GM21528 (cell line): ENCODE measurements around the gene SLC10A7.
A peak's percentile ranks its signal among the peaks of the same experiment; 100 is the strongest.

Source experiments
- ATAC-seq: cut with Tn5 transposase; IDR thresholded peaks from one replicate; pipeline ENCODE4 v1.9.1; 2021; ENCODE audit warnings: mild to moderate bottlenecking, moderate library complexity; ENCODE audit not compliant: unreplicated experiment, low FRiP score

SLC10A7 gene, protein sequence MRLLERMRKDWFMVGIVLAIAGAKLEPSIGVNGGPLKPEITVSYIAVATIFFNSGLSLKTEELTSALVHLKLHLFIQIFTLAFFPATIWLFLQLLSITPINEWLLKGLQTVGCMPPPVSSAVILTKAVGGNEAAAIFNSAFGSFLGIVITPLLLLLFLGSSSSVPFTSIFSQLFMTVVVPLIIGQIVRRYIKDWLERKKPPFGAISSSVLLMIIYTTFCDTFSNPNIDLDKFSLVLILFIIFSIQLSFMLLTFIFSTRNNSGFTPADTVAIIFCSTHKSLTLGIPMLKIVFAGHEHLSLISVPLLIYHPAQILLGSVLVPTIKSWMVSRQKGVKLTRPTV

DNA sequence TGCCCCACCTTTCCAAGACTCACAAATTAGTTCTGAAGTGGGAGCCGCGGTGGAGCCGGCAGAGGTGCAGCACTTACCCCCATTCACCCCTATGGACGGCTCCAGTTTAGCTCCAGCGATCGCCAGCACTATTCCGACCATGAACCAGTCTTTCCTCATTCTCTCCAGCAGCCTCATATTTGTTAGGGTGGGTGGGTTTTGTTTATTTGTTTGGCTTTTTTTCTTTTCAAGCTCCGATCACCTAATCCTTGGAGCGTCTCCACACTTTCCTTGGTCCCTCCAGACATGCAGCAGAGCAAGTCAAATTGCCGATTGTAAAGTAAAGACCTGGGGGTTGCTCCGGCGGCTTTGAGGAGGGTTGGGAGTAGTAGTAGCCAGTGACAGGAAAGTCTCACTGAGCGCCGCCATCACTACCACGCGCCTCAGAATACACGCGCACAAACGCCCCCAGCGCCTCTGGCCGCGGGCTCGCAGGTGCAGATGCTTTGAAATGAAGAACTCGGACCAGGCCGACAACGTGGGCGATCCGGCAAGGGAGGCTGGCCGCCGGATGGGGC lies at the start of gene SLC10A7:
Gene SLC10A7 (minus strand): TSS at position 400 of the 557 bp plus-strand sequence. CDS start 223 bp downstream, at position 177.
- ATAC-seq, result peak; percentile 88

DNA sequence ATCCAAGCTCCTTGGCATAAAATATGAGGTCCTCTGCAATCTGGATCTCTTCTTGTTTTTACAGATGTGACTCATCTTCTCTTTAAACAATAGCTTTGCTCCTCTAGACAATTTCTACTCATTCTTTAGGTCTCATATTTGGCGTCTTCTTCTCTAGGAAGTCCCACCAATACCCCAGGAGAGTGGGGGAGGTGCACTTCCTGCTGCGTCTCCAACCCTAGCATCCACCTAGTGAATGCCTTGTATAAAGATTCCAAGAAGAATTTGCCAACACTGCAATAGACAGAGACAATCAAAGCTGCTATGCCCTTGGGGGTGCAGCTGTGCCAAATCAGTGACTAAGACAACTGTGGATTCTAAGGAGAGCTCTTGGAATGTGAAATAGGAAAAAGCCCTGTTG lies 45.7 kb upstream of the SLC10A7 start:
- ATAC-seq, result no peak

DNA sequence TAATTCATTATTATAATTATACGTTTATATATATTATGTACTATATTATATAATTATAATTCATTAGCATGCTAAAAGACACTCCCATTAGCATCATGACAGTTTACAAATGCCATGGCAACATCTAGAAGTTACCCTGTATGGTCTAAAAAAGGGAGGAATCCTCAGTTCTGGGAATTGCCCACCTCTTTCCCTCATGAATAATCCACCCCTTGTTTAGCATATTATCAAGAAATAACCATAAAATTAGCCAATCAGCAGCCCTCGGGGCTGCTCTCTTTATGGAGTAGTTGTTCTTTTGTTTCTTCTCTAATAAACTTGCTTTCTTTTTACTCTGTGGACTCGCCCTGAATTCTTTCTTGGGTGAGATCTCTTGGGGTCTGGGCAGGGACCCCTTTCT lies 42.8 kb upstream of the SLC10A7 start:
- ATAC-seq, result no peak

DNA sequence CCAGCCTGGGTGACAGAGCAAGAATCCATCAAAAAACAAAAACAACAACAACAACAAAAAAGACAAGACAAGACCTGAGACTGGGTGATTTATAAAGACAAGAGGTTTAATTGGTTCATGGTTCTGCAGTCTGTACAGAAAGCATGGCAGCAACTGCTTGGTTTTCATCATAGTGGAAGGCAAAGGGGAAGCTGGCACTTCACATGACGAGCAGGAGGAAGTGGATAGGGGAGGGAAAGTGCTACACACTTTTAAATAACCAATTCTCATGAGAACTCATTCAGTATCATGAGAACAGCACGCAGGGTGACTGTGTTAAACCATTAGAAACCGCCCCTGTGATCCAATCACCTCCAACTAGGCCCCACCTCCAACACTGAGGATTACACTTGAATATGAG lies 28.4 kb upstream of the SLC10A7 start:
- no peak for ATAC-seq

DNA sequence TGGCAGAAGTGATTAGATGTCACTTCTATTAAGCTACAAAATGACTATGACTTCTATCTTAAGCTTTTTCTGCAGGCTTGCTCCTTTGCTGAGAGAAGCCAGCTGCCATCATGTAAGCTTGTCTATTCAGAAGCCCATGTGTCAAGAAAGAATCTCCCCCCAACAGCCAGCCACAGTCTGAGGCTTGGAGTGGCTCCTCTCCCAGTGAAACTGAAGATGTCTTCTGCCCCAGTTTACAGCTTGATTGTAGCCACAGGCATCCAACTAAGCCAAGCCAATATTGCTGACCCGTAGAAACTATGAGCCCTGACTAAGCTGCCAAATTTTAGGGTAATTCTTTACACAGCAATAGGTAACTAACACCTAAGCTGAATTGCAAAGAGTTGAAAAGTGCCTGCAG lies 26.7 kb upstream of the SLC10A7 start:
- ATAC-seq, result no peak

DNA sequence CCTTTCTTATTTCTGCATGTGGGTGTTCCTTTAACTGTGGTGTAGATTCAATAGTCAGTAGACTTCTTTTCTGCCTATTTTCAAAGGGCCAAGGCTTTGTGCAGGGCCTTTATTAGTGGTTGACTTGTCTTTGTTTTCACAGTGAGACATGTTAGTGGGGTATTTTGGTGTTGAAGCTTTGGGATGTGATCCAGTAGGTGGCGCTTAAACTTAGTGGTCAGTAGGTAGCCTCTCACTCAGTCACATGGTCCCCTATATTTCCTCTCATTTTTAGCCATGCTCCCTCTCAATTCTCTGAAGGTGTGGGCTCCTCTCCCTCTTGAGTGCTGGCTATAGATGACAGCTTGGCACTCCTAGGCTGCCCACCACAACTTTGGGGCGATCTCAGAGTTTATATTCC lies 23.4 kb upstream of the SLC10A7 start:
- no peak for ATAC-seq

DNA sequence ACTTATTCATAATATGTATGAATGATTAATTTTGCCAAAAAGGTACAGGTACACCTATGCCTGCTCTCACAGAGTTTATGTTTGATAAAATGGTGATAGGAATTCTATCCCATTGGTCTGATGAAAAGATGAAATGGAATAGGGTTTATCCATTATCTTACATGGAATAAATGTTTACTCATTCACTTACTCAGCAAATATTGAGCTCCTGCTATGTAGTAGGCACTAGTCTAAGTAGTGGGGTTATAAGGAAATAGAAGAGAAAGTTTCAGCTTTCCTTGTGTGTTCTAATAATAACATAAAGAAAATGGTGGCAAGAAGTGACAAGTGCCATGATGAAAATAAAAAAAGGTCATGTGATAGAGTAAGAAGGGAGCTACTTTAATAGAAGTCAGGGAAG lies 12.4 kb upstream of the SLC10A7 start:
- no peak for ATAC-seq

DNA sequence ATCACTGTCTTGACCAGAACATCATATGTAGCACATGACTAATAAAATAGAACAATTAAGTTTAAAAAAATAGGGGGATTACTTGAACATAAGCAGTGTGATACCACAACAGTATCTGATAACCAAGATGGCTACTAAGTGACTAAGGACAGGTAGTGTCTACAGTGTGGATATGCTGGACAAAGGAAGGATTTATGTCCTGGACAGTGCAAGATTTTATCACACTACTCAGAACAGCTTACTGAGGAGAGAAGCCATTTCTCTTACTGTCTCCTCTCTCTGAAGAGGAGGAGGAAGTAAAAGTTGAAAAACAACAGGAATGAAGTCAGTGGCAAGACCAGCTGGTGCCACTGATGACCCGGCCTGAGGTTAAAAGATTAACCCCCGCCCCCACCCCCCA lies 4.0 kb upstream of the SLC10A7 start:
- no peak for ATAC-seq

DNA sequence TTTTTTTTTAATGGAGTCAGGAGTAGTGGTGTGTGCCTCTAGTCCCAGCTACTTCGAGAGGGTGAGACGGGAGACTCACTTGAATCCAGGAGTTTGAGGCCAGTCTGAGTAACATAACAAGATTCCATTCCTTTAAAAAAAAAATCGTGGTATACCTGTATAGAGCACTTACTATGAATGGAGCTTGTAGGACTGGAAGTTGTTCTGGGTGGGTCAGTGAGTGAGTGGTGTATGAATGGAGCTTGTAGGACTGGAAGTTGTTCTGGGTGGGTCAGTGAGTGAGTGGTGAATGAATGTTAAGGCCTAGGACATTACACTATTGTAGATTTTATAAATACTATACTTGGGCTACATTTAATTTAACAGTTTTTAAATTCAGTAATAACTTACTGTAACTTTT lies 2.9 kb upstream of the SLC10A7 start:
- no peak for ATAC-seq

DNA sequence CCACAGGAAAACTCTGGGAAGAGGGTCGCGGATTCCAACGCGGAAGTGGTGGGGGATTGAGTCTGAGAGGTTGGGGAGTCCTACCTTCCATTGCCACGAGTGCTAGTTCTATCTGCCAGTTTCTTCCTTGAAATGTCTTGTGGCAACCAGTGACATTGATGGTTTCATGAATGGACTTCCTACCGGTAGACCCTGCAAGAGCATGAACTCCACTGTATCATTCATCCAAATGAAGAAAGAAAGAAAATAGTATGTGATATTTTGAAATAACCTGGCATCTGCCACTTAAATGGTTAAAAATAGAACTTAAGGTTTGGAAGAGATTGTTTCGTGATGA lies 1.1 kb upstream of the SLC10A7 start:
- ATAC-seq, result peak; percentile 25

DNA sequence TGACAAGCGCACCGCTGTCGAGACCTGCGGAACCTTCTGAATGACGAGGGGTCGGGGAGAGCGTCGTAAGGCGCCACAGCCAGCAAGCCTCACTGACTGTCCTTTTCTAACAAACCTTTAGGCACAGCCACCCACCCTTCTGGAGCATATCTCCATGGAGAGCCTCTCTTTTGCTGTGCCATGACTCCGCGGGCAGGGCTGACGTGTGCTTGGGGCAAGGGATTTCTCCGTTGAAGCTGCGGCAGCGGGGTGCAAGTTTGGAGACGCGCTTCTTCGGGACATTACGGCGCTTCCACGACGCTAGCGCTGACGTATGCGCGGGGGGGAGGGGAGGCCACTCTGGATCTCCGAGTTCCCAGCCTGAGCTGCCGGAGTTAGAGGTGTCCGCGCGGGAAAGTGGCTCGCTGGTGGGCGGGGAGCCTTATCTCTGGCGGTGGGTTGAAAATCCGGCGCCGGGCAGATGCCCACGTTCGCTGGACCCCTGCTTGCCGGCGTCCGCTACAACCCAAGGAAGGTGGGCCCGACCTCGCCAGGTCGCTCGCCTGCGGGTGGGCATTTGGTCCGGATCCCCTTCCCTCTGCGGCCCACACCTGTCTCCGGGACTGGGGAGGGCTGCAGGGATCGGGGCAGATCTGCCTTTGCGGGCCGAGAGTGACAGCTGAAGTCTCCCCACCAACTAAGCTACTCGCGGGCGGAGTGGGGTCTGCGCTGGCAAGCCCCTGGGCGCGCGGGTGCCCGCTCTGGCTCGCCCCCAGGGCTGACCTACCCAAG lies 543 bp upstream of the SLC10A7 start:
- peak; percentile 80 for ATAC-seq

DNA sequence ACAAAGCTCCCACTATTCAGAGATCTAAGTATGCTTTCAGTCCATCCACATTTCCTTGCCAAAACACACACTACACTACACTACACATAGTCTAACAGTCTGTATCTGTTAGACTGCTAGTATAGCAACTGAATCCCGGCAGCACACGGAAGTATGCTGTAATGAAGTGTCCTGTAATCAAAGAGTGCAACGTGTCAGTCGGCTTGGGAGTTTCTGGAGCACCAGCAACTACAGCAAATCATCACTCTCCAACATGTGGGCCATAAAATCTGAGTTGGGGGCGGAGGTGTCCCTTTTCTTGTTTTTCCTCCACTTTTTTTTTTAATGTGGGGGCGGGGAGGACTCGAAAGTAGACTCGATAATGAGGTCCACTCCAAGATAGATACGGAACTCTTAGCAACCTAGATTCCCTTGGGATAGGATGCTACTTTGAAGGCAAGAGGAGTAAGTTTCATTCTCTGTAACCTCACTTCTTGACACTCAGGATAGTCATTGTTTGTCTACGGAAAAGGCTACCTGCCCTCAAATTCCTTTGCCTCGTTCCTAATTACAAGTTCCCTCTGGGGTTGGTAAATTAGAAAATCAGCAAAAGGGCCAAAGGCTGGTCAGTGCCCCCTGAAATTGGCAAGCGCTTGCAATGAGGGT lies 722 bp downstream of the SLC10A7 start:
- ATAC-seq, result peak; percentile 45

DNA sequence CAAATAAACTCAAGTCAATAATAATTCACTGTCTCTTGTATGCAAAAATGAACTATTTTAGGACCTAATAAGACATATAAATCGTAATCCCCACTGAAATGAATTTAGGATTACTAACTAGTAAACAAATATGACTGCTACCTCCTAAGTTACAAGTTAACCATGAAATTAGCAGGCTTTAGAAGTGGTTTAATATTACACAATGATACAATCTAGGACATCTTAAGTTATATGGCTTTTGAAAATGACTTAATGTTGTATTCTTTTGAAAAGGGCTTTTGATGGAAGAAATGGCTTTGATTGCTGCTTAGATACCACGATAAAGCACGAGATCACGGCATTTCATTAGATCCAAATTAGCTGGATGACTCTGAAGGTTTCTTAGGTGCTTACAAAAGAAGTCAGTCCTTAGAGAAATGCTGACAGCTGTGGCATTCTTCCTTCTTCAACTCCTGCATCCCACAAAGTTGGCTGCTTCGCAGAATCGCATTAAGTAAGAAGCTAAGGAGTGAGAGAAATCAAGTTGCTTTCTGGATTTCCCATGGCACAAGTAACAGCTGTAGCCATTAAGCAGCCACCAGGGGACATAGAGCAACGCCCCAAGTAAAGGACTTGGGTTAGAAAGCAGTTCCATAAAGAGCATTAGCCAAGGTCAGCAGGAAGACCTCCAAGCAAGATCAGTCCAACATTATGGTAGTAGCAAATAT lies 6.9 kb downstream of the SLC10A7 start:
- ATAC-seq, result no peak

DNA sequence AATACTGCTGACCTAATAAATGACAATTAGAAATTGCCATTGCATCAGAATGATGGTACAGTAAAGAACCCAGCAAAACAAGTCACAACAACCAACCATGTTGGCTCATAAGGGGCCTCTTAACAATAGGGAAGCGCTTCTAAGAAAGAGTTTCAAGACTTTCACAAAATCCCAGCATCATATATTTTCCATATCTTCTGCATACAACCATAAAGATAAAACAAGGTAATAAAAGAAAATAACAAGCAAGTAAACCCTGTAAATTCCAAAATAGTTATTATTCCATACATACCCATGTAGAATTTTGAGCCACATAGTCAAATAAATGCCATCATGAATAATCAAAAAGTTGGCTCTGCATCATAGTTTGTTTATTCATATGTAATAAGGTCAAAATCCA lies 8.2 kb downstream of the SLC10A7 start:
- ATAC-seq, result no peak

DNA sequence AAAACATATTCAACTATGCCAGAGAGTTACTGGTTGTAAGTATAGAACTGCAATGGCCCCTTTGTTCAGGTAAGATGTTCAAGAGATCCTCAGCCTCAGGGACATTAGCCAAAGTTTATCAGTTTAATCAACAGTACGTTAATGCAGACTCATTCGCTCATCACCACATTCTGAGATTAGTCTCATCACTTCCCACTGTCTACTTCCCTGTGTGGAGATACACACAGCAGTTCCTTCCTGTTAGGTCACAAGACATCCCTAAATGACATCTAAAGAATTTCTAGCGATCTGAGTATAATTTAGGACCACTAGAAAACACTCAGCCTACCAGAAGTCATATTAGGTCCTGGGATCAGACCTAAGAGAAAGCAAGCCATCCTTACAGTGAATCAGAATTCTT lies 10.4 kb downstream of the SLC10A7 start:
- no peak for ATAC-seq

DNA sequence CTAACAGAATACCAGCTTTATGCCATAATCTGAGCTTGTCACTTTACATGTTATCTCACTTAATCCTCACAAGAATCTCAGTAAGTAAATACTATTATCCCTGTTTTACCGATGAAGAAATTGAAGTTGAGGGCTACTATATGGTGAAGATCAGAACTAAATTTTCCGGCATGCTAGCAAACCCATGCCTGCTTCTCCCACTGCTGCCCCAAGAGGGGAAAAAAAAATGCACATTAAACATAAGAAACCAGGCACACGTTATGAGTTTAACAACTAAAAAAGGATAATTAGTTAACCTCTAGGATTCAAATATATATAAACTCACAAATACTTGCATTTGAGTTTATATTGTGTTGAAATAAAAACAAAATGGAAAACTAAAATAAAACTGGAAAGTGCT lies 10.8 kb downstream of the SLC10A7 start:
- no peak for ATAC-seq

DNA sequence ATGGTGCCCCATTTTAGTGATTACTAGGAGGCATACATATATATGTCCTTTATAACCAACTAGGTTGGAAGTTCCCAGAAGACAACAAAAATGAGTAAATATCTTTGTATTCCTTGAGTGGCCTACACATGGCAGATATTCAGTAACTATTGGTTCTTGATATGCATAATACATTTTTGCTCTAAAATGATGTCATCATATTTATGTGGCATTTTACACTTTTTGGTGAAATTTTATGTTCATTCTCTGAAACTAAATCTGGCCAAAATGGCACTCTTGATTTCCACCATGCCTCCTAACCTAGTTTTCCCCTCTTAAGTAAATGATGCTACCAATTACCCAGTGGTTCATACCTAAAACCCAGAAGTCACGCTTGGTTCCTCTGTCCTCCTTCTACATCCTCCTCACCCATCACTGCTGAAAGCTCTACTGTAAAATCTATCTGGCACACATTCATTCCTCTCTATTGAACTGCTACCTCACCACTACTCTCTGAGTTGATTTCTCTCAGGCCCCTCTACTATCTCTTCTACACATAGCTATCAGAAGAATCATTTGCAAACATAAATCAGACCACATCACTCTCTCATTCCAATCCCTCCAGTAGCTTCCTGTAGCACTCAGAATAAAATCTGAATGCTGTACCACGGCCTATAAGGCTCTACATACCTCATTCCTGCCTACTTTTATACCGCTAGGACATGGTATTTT lies 13.4 kb downstream of the SLC10A7 start:
- no peak for ATAC-seq

DNA sequence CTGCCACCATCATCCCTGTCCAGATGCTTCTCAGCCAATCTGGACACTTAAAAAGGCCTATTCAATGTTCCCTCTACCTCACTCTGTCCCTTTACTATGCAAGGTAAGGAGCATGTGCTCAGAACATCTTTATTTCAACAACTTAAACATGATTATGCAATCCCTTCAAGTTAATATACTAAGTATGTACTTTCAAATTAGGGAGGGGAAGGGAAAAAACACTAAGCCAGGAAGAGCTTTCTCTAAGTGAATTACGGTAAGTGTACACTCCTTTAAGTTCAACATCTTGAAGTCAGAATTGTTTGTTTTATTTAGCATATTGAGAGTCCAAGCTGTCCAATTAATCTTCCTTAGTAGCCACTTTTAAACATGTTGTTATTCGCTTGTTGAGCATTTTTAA lies 14.1 kb downstream of the SLC10A7 start:
- no peak for ATAC-seq

DNA sequence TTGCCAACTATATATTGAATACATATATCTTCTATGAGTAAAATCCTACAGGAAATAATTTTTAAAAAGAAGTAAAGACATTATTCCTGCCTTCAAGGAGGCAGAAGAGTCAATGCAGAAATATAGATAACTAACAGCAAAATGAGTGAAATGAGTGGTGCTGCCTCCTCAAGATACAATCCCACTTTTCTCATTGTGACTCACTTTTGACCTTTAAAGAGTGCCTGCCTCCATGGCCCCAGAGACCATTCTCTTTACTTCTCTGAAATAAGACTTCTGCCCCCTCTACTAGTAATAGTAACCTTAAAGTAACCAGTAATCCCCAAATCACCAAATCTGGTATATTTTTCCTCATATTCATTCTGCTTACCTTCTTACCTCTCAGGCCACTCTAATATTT lies 15.5 kb downstream of the SLC10A7 start:
- ATAC-seq, result no peak

DNA sequence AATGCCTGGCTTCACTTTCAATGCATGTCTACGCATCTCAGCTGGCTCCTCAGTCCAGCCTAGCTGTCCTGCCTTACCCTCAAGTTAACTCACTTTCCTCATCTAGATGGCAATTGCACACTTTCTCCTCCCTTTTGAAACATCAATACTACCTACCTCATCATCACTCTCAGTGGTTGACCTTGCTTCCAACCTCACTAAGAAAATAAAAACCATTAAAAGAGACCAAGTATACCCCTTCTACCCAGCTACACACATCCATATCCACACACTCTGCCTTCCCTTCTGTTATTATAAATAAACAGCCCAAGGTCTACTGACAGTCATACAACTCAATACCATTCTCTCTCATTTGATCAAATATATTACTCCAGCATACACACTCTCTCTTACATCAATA lies 21.5 kb downstream of the SLC10A7 start:
- ATAC-seq, result no peak
